Neural crest cell (in vitro differentiated cells): ENCODE data around the gene ANKRD61. TPM values are rescaled to one million over a fixed set of nuclear protein-coding genes. Genes with fewer than 3 reads are reported as not detected.

ENCODE experiments used
- DNase-seq: peaks from one replicate; pipeline ENCODE4 v3.0.0; 2021; ENCODE audit warnings: low read depth, mixed read lengths, low spot score
- H3K27ac Mint-ChIP-seq: one replicate; pipeline ENCODE4 v1.8.0; 2021; ENCODE audit warnings: mild to moderate bottlenecking, mixed read lengths; ENCODE audit not compliant: unreplicated experiment
- H3K27me3 Mint-ChIP-seq: 2 replicates; pipeline ENCODE4 v1.8.0; 2021; ENCODE audit warnings: low read depth, mild to moderate bottlenecking, mixed read lengths
- H3K36me3 Mint-ChIP-seq: 2 replicates; pipeline ENCODE4 v1.8.0; 2021; ENCODE audit warnings: low read depth, mild to moderate bottlenecking, mixed read lengths
- H3K4me1 Mint-ChIP-seq: 2 replicates; pipeline ENCODE4 v1.8.0; 2021; ENCODE audit warnings: mixed read lengths
- H3K4me3 Mint-ChIP-seq: one replicate; pipeline ENCODE4 v1.8.0; 2021; ENCODE audit warnings: mild to moderate bottlenecking, mixed read lengths
- H3K9me3 Mint-ChIP-seq: 2 replicates; pipeline ENCODE4 v1.8.0; 2021; ENCODE audit warnings: mixed read lengths
- CTCF ChIP-seq: fragments of 200-600 bp; sonication (generic); conservative IDR thresholded peaks from 2 replicates; pipeline ENCODE4 v1.5.0; 2021; ENCODE audit warnings: antibody characterized with exemption, mild to moderate bottlenecking
- total RNA-seq: library from RNA; stranded (reverse); gene quantifications from 2 replicates; pipeline ENCODE4 v1.2.1, GENCODE V29; 2021

ANKRD61 gene
- total RNA-seq, 1 donor from 2014 or later = 0.70 TPM

DNA sequence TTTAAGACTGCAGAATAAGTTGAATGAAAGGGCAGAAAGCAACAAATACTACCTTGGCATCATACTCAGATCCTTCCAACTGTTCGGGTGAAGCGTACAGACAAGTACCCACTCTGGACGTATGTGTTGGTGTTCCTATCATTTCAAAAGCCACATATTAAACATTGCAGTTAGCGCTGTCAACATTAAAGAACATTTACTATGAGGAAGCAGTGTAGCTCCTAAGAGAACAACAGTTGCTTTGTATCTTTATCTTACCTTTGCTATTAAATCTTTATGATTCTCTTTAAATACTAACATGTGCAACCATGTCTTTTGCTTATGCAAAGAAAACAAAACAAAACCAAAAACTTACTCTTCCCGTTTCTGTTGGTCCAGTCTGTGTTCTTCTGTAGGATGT, 2.6 kb upstream of the ANKRD61 start:
- H3K4me1 Mint-ChIP-seq = no peaks in the 10 kb centered on the region
- TF ChIP-seq CTCF = no peak
- H3K4me3 Mint-ChIP-seq = no peak overlapping the region
- H3K27me3 Mint-ChIP-seq = no peaks in the 10 kb centered on the region
- H3K36me3 Mint-ChIP-seq = peaks cover 17% of the 10 kb centered on the region
- H3K27ac Mint-ChIP-seq = no peak overlapping the region
- DNase-seq = no peak
- H3K9me3 Mint-ChIP-seq = no peaks in the 10 kb centered on the region

- peaks cover 15% of the 10 kb centered on the region for H3K36me3 Mint-ChIP-seq
- no peak overlapping the region for H3K4me3 Mint-ChIP-seq
- H3K27me3 Mint-ChIP-seq = no peaks in the 10 kb centered on the region
- no peak for DNase-seq
- TF ChIP-seq CTCF = no peak
- H3K4me1 Mint-ChIP-seq = no peaks in the 10 kb centered on the region
- H3K9me3 Mint-ChIP-seq = no peaks in the 10 kb centered on the region
- H3K27ac Mint-ChIP-seq = no peak overlapping the region
Measured at GRCh38 chr7:6031567-6031966, 391 bp downstream of the ANKRD61 start.

GRCh38 chr7:6032167-6032566, 991 bp downstream of the ANKRD61 start:
- TF ChIP-seq CTCF = no peak
- no peaks in the 10 kb centered on the region for H3K9me3 Mint-ChIP-seq
- no peaks in the 10 kb centered on the region for H3K27me3 Mint-ChIP-seq
- H3K36me3 Mint-ChIP-seq = peaks cover 15% of the 10 kb centered on the region
- DNase-seq = no peak
- no peak overlapping the region for H3K27ac Mint-ChIP-seq
- no peak overlapping the region for H3K4me3 Mint-ChIP-seq
- H3K4me1 Mint-ChIP-seq = no peaks in the 10 kb centered on the region

- no peak overlapping the region for H3K4me3 Mint-ChIP-seq
- peaks cover 15% of the 10 kb centered on the region for H3K36me3 Mint-ChIP-seq
- no peak for DNase-seq
- no peak for TF ChIP-seq CTCF
- no peaks in the 10 kb centered on the region for H3K27me3 Mint-ChIP-seq
- no peaks in the 10 kb centered on the region for H3K4me1 Mint-ChIP-seq
- no peaks in the 10 kb centered on the region for H3K9me3 Mint-ChIP-seq
- H3K27ac Mint-ChIP-seq = no peak overlapping the region
Measured at GRCh38 chr7:6032641-6033040, 1.5 kb downstream of the ANKRD61 start.

DNA sequence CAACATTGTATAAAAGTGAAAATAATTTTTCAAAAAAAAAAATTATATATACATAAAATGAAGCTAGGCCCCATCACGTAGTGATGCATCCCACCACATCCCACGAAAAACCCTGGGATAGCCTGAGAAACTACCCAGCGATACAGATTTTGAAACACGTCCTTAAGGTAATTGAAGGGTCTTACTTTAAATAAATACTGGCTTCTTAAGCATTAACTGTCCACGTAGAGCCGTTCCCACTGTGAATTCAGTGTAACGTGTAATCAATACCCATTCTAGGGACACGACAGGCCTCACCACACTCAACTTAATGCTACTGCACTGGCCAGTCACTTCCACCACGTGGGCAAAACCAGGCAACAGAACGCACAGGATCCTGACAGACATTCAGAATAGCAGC, 4.0 kb downstream of the ANKRD61 start:
- no peak for TF ChIP-seq CTCF
- Mint-ChIP-seq H3K36me3 (peaks cover 9% of the 10 kb centered on the region), H3K27me3 (no peaks in the 10 kb centered on the region), H3K9me3 (no peaks in the 10 kb centered on the region), H3K4me1 (no peaks in the 10 kb centered on the region), H3K4me3 (no peak overlapping the region), H3K27ac (no peak overlapping the region)
- DNase-seq = no peak

DNA sequence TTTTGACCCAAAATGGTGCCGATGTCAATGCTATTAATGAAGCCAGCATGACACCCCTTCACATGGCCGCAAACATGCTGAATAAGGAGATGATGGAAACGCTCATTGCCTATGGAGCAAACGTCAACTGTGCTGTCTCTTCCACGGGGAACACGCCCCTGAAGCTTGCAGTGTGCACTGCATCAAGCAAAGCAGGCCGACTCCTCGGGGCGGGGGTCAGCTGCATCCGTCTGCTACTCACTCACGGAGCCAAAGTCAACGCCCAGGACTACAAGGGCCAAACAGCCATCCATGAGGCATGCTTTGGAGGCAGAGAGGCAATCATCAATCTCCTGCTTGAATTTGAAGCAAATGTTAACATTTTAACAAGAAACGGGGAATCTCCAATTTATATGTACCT, 4.5 kb downstream of the ANKRD61 start:
- Mint-ChIP-seq H3K4me3 (no peak overlapping the region), H3K4me1 (no peaks in the 10 kb centered on the region), H3K9me3 (no peaks in the 10 kb centered on the region), H3K27ac (no peak overlapping the region), H3K27me3 (no peaks in the 10 kb centered on the region), H3K36me3 (peaks cover 12% of the 10 kb centered on the region)
- no peak for DNase-seq
- TF ChIP-seq CTCF = no peak
